A673 (cell line): Measurements from ENCODE around the gene ULK1. TPM values are rescaled to one million over a fixed set of nuclear protein-coding genes. Genes with fewer than 3 reads are reported as not detected.

Experiments
- BruUV-seq: library from RNA; stranded (reverse); fragments of 400-500 nt; replicated peaks from 2 replicates; lab custom pipeline; 2021; lab: Mats Ljungman, UMichigan
- CTCF ChIA-PET: fragments of 300-600 bp; sonication (Branson Sonifier 250); formaldehyde crosslinking; loops from one replicate; lab custom pipeline; 2022; ENCODE audit warnings: antibody characterized with exemption; lab: Charles Lee
- POLR2A ChIA-PET: fragments of 300-600 bp; sonication (Branson Sonifier 250); formaldehyde crosslinking; loops from one replicate; lab custom pipeline; 2022; ENCODE audit warnings: antibody characterized with exemption; ENCODE audit not compliant: low non-redundant PET; lab: Charles Lee
- DNase-seq: peaks from one replicate; pipeline ENCODE4 v3.0.0-alpha.2; 2015; ENCODE audit warnings: low spot score
- H3K27ac ChIP-seq: fragments of 200-600 bp; sonication (generic); 2 replicates; pipeline ENCODE4 v1.5.1; 2016; ENCODE audit warnings: mixed run types, low read depth, mild to moderate bottlenecking, mixed read lengths, antibody characterized with exemption, low read length; ENCODE audit not compliant: poor library complexity, severe bottlenecking
- H3K27me3 ChIP-seq: fragments of 200-600 bp; sonication (generic); replicated peaks from 2 replicates; pipeline ENCODE4 v1.6.1; 2017; ENCODE audit warnings: mixed run types, low read depth, mild to moderate bottlenecking, mixed read lengths, antibody characterized with exemption, low read length; ENCODE audit not compliant: insufficient read depth, poor library complexity
- H3K36me3 ChIP-seq: fragments of 200-600 bp; sonication (generic); 2 replicates; pipeline ENCODE4 v1.6.1; 2016; ENCODE audit warnings: mixed run types, mild to moderate bottlenecking, mixed read lengths, antibody characterized with exemption, low read length; ENCODE audit not compliant: insufficient read depth, poor library complexity, severe bottlenecking
- H3K4me1 ChIP-seq: fragments of 200-600 bp; sonication (generic); 2 replicates; pipeline ENCODE4 v1.6.1; 2017; ENCODE audit warnings: mixed run types, mild to moderate bottlenecking, mixed read lengths, antibody characterized with exemption, low read length; ENCODE audit not compliant: insufficient read depth, poor library complexity, severe bottlenecking
- H3K4me3 ChIP-seq: fragments of 200-600 bp; sonication (generic); 2 replicates; pipeline ENCODE4 v1.5.1; 2016; ENCODE audit warnings: low read depth, mixed run types, mild to moderate bottlenecking, mixed read lengths, low read length; ENCODE audit not compliant: poor library complexity, severe bottlenecking
- H3K9me3 ChIP-seq: fragments of 200-600 bp; sonication (generic); 2 replicates; pipeline ENCODE4 v1.6.1; 2016; ENCODE audit warnings: mixed run types, low read depth, mild to moderate bottlenecking, mixed read lengths, antibody characterized with exemption, low read length; ENCODE audit not compliant: poor library complexity, severe bottlenecking
- EZH2 ChIP-seq: fragments of 200-600 bp; sonication (generic); IDR thresholded peaks from 2 replicates; pipeline ENCODE4 v1.6.1; 2017; ENCODE audit warnings: borderline replicate concordance, low read depth, mild to moderate bottlenecking, mixed read lengths, antibody characterized with exemption, low read length; ENCODE audit not compliant: poor library complexity, severe bottlenecking
- intact Hi-C: fragments of 100-400 bp; cut with micrococcal nuclease; formaldehyde crosslinking; loops from one replicate; pipeline ENCODE4 v1.10.0; 2022; ENCODE audit not compliant: unreplicated experiment
- total RNA-seq: library from RNA; stranded (reverse); gene quantifications from 2 replicates; pipeline ENCODE4 v1.2.3, GENCODE V29; 2021
- TF ChIP-seq, protein P1 (sequence below): fragments of 300-800, 200-600 bp; sonication (generic); conservative IDR thresholded peaks from 2 replicates; pipeline ENCODE4 v1.5.1; 2017; ENCODE audit warnings: low read depth, mild to moderate bottlenecking, antibody characterized with exemption, low read length, moderate library complexity, mixed read lengths

Gene ULK1
- total RNA-seq, 1 experiment from 2014 or later, result 57.3 TPM

DNA sequence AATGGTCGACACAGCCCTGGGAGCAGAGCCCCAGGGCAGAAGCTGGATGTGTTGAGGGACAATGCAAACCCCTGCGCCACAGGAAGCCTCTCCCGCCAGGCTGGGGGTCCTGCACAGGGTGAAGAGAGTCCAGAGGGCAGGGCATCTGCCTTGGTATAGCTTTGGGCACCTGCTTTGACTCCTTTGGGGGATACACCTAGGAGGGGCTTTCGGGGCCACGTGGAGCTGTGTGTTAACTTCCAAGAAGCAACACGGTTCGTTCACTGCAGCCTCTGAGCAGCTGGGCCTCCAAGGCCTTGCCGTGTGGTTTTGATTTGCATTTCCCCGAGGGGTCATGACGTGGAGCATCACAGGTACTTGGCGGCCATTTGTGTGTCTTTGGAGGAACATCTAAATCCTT is 28.8 kb downstream of the ULK1 start:
- Histone ChIP-seq H3K9me3 (no peaks in the 10 kb centered on the region), H3K4me1 (no peaks in the 10 kb centered on the region), H3K4me3 (no peak overlapping the region), H3K36me3 (peaks cover 6% of the 10 kb centered on the region), H3K27ac (no peak overlapping the region), H3K27me3 (no peaks in the 10 kb centered on the region)
- BruUV-seq, result no TSS peak
- intact Hi-C loops, result no loop called here
- DNase-seq, result no peak
- CTCF ChIA-PET, result interaction anchor here (1.0 kb wide), 1 partner anchor 11 kb away, joined by 5 read pairs; no protein-coding TSS in a partner anchor
- no peak for TF ChIP-seq EZH2
- TF ChIP-seq, protein P1, sequence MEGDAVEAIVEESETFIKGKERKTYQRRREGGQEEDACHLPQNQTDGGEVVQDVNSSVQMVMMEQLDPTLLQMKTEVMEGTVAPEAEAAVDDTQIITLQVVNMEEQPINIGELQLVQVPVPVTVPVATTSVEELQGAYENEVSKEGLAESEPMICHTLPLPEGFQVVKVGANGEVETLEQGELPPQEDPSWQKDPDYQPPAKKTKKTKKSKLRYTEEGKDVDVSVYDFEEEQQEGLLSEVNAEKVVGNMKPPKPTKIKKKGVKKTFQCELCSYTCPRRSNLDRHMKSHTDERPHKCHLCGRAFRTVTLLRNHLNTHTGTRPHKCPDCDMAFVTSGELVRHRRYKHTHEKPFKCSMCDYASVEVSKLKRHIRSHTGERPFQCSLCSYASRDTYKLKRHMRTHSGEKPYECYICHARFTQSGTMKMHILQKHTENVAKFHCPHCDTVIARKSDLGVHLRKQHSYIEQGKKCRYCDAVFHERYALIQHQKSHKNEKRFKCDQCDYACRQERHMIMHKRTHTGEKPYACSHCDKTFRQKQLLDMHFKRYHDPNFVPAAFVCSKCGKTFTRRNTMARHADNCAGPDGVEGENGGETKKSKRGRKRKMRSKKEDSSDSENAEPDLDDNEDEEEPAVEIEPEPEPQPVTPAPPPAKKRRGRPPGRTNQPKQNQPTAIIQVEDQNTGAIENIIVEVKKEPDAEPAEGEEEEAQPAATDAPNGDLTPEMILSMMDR, result no peak
- POLR2A ChIA-PET, result no interaction called here

GRCh38 chr12:131927110-131928079 is 33.0 kb downstream of the ULK1 start:
- no peak overlapping the region for H3K27ac ChIP-seq
- H3K9me3 ChIP-seq, result no peaks in the 10 kb centered on the region
- TF ChIP-seq, protein P1, result no peak
- no peak for TF ChIP-seq EZH2
- no peak overlapping the region for H3K4me3 ChIP-seq
- H3K4me1 ChIP-seq, result peaks cover 9% of the 10 kb centered on the region
- no TSS peak for BruUV-seq
- H3K36me3 ChIP-seq, result peaks cover 11% of the 10 kb centered on the region
- no peak for DNase-seq
- CTCF ChIA-PET, result no interaction called here
- H3K27me3 ChIP-seq, result no peaks in the 10 kb centered on the region
- intact Hi-C loops, result no loop called here
- POLR2A ChIA-PET, result no interaction called here

DNA sequence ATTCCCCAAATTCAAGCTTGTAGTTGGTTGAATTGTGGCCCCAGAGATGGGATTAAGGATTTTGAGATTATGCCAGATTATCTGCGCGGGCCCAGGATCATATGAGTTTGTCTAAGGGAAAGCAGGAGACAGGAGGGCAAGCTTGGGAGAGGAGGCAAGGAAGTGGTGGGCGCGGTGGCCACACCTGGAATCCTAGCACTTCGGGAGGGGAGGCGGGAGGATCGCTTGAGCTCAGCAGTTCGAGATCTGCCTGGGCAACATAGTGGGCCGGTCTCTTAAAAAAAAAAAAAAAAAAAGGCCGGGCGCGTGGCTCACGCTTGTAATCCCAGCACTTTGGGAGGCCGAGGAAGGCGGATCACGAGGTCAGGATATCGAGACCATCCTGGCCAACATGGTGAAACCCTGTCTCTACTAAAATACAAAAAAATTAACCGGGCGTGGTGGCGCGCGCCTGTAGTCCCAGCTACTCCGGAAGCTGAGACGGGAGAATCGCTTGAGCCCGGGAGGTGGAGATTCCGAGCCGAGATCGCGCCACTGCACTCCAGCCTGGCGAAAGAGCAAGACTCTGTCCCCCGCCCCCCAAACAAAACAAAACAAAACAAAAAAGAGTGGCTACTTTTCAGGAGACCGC is 33.8 kb downstream of the ULK1 start:
- no peaks in the 10 kb centered on the region for H3K9me3 ChIP-seq
- DNase-seq, result no peak
- peak overlapping the region; percentile 95 for H3K4me3 ChIP-seq
- BruUV-seq, result TSS peak; percentile 77
- no peaks in the 10 kb centered on the region for H3K27me3 ChIP-seq
- TF ChIP-seq, protein P1, result no peak
- TF ChIP-seq EZH2, result no peak
- H3K27ac ChIP-seq, result peak overlapping the region; percentile 65
- ChIA-PET POLR2A (no interaction called here), CTCF (no interaction called here)
- H3K36me3 ChIP-seq, result peaks cover 19% of the 10 kb centered on the region
- H3K4me1 ChIP-seq, result peaks cover 9% of the 10 kb centered on the region
- intact Hi-C loops, result no loop called here
